Measurements from ENCODE around the gene POC5. TPM values are rescaled to one million over a fixed set of nuclear protein-coding genes. Genes with fewer than 3 reads are reported as not detected.
"Not testable (repeated sequence)": the region's sequence is repeated elsewhere in the genome, so short reads cannot be mapped to it uniquely, and the experiment has no call there.

POC5 gene
- total and polyA plus RNA-seq, 2 experiments from 2014 or later: 16.2 to 25.9 TPM

DNA sequence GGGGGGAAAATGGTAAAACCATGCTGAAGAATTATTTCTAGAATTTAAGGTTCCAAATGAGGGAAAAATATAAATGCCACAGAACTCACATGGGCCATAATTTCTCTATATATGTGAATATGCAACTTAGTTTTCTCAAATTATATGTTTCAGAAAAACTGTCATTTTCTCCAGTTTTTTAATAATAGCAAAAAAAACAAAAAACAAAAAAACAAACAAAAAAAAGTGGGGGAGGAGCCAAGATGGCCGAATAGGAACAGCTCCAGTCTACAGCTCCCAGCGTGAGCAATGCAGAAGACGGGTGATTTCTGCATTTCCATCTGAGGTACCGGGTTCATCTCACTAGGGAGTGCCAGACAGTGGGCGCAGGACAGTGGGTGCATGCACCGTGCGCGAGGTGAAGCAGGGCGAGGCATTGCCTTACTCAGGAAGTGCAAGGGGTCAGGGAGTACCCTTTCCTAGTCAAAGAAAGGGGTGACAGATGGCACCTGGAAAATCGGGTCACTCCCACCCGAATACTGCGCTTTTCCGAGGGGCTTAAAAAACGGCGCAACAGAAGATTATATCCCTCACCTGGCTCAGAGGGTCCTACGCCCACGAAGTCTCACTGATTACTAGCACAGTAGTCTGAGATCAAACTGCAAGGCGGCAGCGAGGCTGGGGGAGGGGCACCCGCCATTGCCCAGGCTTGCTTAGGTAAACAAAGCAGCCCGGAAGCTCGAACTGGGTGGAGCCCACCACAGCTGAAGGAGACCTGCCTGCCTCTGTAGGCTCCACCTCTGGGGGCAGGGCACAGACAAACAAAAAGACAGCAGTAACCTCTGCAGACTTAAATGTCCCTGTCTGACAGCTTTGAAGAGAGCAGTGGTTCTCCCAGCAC is 21.5 kb downstream of the POC5 start:
- peak overlapping the region; percentile 49 for H3K4me3 ChIP-seq
- peak; percentile 2 for DNase-seq (ENCODE audit: low spot score)
- H3K36me3 ChIP-seq (ENCODE audit: insufficient read depth); H4K20me1 ChIP-seq (replicated peaks; ENCODE audit: insufficient read depth); H3K27me3 ChIP-seq (ENCODE audit: insufficient read depth); ATAC-seq; H2AFZ ChIP-seq; H3F3A ChIP-seq (replicated peaks; ENCODE audit: low read depth); H3K27me3 Mint-ChIP-seq (ENCODE audit: insufficient read depth, low read depth, poor library complexity); H3K4me1 ChIP-seq (ENCODE audit: insufficient read depth); H3K9me2 ChIP-seq (ENCODE audit: insufficient read depth): not testable (repeated sequence)
- peaks cover 55% of the 10 kb centered on the region for H3K36me3 Mint-ChIP-seq (ENCODE audit: low read depth)
- H3K4me1 Mint-ChIP-seq: peaks cover 11% of the 10 kb centered on the region
- H3K79me2 ChIP-seq (replicated peaks; ENCODE audit: insufficient read depth): peaks cover 13% of the 10 kb centered on the region
- H3K4me2 ChIP-seq: peak overlapping the region; percentile 75
- peak overlapping the region; percentile 63 for H3K4me3 Mint-ChIP-seq
- H3K9me3 Mint-ChIP-seq: peaks cover 12% of the 10 kb centered on the region; the same call in 2 of the 3 replicates
- H3K27ac ChIP-seq (ENCODE audit: low read depth): peak overlapping the region; percentile 87; the same call in 1 of the 2 replicates
- H3K27ac Mint-ChIP-seq: peak overlapping the region; percentile 95

DNA sequence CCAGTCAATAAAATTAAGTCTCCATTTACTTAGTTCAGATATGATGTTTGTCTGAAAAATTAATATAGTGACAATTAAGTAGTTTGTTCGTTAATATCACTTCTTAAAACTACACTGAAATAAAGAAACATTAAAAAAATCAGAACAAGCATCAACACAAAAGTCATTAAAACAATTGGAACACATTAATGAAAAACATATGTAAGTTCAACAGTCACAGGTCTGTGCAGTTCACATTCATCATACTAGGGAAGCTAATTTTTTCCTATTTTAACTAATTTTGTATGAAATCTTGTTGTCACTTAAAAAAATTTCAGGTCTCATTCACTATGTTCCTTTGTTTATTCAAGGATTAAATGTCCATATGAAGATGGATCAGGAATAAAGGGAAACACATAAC is 22.5 kb downstream of the POC5 start:
- DNase-seq (ENCODE audit: low spot score): no peak
- no peak overlapping the region for H3K4me2 ChIP-seq
- Mint-ChIP-seq H3K4me3 (no peak overlapping the region), H3K27ac (no peak overlapping the region), H3K36me3 (ENCODE audit: low read depth) (peaks cover 49% of the 10 kb centered on the region), H3K4me1 (peaks cover 11% of the 10 kb centered on the region), H3K27me3 (ENCODE audit: insufficient read depth, low read depth, poor library complexity) (peaks cover 4% of the 10 kb centered on the region), H3K9me3 (peaks cover 12% of the 10 kb centered on the region; the same call in 2 of the 3 replicates)
- no peaks in the 10 kb centered on the region for H3F3A ChIP-seq (replicated peaks; ENCODE audit: low read depth)
- no peaks in the 10 kb centered on the region; the same call in 1 of the 2 replicates for H3K36me3 ChIP-seq (ENCODE audit: insufficient read depth)
- H3K27me3 ChIP-seq (ENCODE audit: insufficient read depth): no peaks in the 10 kb centered on the region
- H3K27ac ChIP-seq (ENCODE audit: low read depth): no peak overlapping the region
- peaks cover 13% of the 10 kb centered on the region for H3K79me2 ChIP-seq (replicated peaks; ENCODE audit: insufficient read depth)
- peaks cover 5% of the 10 kb centered on the region; the same call in 1 of the 2 replicates for H3K4me1 ChIP-seq (ENCODE audit: insufficient read depth)
- H2AFZ ChIP-seq: no peak overlapping the region
- no peaks in the 10 kb centered on the region for H4K20me1 ChIP-seq (replicated peaks; ENCODE audit: insufficient read depth)
- no peaks in the 10 kb centered on the region for H3K9me2 ChIP-seq (ENCODE audit: insufficient read depth)
- no peak for ATAC-seq
- H3K4me3 ChIP-seq: no peak overlapping the region
- TF ChIP-seq, protein P1, sequence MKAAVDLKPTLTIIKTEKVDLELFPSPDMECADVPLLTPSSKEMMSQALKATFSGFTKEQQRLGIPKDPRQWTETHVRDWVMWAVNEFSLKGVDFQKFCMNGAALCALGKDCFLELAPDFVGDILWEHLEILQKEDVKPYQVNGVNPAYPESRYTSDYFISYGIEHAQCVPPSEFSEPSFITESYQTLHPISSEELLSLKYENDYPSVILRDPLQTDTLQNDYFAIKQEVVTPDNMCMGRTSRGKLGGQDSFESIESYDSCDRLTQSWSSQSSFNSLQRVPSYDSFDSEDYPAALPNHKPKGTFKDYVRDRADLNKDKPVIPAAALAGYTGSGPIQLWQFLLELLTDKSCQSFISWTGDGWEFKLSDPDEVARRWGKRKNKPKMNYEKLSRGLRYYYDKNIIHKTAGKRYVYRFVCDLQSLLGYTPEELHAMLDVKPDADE (IDR thresholded peaks at IDR 0.05): no peak
- TF ChIP-seq POLR2AphosphoS5 (IDR thresholded peaks at IDR 0.05; ENCODE audit: low read depth) (no peak), ZNF114 (CRISPR knock-in tag; IDR thresholded peaks at IDR 0.05) (no peak), NANOG (IDR thresholded peaks at IDR 0.05; ENCODE audit: borderline replicate concordance) (no peak), EZH2 (IDR thresholded peaks at IDR 0.05; ENCODE audit: low read depth, unreplicated experiment) (no peak), EZH2phosphoT487 (IDR thresholded peaks at IDR 0.05; ENCODE audit: unreplicated experiment) (no peak), CREB1 (CRISPR knock-in tag; IDR thresholded peaks at IDR 0.05; ENCODE audit: low read depth) (no peak), JUNB (IDR thresholded peaks at IDR 0.05; ENCODE audit: unreplicated experiment) (no peak)
- TF ChIP-seq, protein P2, sequence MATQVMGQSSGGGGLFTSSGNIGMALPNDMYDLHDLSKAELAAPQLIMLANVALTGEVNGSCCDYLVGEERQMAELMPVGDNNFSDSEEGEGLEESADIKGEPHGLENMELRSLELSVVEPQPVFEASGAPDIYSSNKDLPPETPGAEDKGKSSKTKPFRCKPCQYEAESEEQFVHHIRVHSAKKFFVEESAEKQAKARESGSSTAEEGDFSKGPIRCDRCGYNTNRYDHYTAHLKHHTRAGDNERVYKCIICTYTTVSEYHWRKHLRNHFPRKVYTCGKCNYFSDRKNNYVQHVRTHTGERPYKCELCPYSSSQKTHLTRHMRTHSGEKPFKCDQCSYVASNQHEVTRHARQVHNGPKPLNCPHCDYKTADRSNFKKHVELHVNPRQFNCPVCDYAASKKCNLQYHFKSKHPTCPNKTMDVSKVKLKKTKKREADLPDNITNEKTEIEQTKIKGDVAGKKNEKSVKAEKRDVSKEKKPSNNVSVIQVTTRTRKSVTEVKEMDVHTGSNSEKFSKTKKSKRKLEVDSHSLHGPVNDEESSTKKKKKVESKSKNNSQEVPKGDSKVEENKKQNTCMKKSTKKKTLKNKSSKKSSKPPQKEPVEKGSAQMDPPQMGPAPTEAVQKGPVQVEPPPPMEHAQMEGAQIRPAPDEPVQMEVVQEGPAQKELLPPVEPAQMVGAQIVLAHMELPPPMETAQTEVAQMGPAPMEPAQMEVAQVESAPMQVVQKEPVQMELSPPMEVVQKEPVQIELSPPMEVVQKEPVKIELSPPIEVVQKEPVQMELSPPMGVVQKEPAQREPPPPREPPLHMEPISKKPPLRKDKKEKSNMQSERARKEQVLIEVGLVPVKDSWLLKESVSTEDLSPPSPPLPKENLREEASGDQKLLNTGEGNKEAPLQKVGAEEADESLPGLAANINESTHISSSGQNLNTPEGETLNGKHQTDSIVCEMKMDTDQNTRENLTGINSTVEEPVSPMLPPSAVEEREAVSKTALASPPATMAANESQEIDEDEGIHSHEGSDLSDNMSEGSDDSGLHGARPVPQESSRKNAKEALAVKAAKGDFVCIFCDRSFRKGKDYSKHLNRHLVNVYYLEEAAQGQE (IDR thresholded peaks at IDR 0.05; ENCODE audit: unreplicated experiment): no peak
- TF ChIP-seq, protein P3, sequence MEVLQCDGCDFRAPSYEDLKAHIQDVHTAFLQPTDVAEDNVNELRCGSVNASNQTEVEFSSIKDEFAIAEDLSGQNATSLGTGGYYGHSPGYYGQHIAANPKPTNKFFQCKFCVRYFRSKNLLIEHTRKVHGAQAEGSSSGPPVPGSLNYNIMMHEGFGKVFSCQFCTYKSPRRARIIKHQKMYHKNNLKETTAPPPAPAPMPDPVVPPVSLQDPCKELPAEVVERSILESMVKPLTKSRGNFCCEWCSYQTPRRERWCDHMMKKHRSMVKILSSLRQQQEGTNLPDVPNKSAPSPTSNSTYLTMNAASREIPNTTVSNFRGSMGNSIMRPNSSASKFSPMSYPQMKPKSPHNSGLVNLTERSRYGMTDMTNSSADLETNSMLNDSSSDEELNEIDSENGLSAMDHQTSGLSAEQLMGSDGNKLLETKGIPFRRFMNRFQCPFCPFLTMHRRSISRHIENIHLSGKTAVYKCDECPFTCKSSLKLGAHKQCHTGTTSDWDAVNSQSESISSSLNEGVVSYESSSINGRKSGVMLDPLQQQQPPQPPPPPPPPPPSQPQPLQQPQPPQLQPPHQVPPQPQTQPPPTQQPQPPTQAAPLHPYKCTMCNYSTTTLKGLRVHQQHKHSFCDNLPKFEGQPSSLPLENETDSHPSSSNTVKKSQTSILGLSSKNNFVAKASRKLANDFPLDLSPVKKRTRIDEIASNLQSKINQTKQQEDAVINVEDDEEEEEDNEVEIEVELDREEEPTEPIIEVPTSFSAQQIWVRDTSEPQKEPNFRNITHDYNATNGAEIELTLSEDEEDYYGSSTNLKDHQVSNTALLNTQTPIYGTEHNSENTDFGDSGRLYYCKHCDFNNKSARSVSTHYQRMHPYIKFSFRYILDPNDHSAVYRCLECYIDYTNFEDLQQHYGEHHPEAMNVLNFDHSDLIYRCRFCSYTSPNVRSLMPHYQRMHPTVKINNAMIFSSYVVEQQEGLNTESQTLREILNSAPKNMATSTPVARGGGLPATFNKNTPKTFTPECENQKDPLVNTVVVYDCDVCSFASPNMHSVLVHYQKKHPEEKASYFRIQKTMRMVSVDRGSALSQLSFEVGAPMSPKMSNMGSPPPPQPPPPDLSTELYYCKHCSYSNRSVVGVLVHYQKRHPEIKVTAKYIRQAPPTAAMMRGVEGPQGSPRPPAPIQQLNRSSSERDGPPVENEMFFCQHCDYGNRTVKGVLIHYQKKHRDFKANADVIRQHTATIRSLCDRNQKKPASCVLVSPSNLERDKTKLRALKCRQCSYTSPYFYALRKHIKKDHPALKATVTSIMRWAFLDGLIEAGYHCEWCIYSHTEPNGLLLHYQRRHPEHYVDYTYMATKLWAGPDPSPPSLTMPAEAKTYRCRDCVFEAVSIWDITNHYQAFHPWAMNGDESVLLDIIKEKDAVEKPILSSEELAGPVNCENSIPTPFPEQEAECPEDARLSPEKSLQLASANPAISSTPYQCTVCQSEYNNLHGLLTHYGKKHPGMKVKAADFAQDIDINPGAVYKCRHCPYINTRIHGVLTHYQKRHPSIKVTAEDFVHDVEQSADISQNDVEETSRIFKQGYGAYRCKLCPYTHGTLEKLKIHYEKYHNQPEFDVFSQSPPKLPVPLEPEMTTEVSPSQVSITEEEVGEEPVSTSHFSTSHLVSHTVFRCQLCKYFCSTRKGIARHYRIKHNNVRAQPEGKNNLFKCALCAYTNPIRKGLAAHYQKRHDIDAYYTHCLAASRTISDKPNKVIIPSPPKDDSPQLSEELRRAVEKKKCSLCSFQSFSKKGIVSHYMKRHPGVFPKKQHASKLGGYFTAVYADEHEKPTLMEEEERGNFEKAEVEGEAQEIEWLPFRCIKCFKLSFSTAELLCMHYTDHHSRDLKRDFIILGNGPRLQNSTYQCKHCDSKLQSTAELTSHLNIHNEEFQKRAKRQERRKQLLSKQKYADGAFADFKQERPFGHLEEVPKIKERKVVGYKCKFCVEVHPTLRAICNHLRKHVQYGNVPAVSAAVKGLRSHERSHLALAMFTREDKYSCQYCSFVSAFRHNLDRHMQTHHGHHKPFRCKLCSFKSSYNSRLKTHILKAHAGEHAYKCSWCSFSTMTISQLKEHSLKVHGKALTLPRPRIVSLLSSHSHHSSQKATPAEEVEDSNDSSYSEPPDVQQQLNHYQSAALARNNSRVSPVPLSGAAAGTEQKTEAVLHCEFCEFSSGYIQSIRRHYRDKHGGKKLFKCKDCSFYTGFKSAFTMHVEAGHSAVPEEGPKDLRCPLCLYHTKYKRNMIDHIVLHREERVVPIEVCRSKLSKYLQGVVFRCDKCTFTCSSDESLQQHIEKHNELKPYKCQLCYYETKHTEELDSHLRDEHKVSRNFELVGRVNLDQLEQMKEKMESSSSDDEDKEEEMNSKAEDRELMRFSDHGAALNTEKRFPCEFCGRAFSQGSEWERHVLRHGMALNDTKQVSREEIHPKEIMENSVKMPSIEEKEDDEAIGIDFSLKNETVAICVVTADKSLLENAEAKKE (CRISPR knock-in tag; IDR thresholded peaks at IDR 0.05): no peak

Data from GM23338 (cell line).